A549 (cell line): ENCODE data around the gene POLQ. TPM values are rescaled to one million over a fixed set of nuclear protein-coding genes. Genes with fewer than 3 reads are reported as not detected.

ENCODE experiments used
- ATAC-seq, 2 experiments: fragments of 200-7000 bp in 1 of 2; fragments of >200 bp in 1 of 2; cut with Nextera tagmentation in 1 of 2; cut with Tn5 transposase in 1 of 2; 3 replicates each; pipeline versions ENCODE4 v1.8.0 to v1.9.1; 2018 to 2020; ENCODE audit warnings: mild to moderate bottlenecking in 1 of 2, moderate library complexity in 1 of 2
- CTCF ChIA-PET: fragments of 300-600 bp; sonication (Branson Sonifier 250); formaldehyde crosslinking; extraction: SDS; loops from one replicate; lab custom pipeline; 2021; ENCODE audit warnings: antibody characterized with exemption, inconsistent platforms; lab: Yijun Ruan, JAX
- POLR2A ChIA-PET: fragments of 350-600 bp; formaldehyde crosslinking; extraction: SDS; loops from one replicate; lab custom pipeline; 2021; ENCODE audit warnings: antibody characterized with exemption, inconsistent platforms; lab: Yijun Ruan, JAX
- DNase-seq, 2 experiments: peaks; one replicate each; pipeline versions ENCODE4 v3.0.0 to v3.0.0-alpha.2; 2011 to 2016; ENCODE audit warnings: low read depth in 1 of 2, low spot score in 1 of 2
- FAIRE-seq: peaks from 2 replicates; lab custom pipeline; 2011; peaks lifted over from hg19 to GRCh38; lab: Jason Lieb, UNC
- H3K27ac ChIP-seq, 2 experiments: fragments of >200 bp; sonication (Bioruptor Twin); formaldehyde crosslinking; 3 replicates each; pipeline ENCODE4 v1.5.1; 2016 to 2017
- H3K4me1 ChIP-seq: fragments of >200 bp; sonication (Bioruptor Twin); formaldehyde crosslinking; 3 replicates; pipeline ENCODE4 v1.6.1; 2016
- H3K4me2 ChIP-seq: fragments of >200 bp; sonication (Bioruptor Twin); formaldehyde crosslinking; 3 replicates; pipeline ENCODE4 v1.6.1; 2016
- H3K4me3 ChIP-seq: fragments of >200 bp; sonication (Bioruptor Twin); formaldehyde crosslinking; 3 replicates; pipeline ENCODE4 v1.5.1; 2016
- H3K9me3 ChIP-seq: fragments of >200 bp; sonication (Bioruptor Twin); formaldehyde crosslinking; 3 replicates; pipeline ENCODE4 v1.6.1; 2016
- BCL3 ChIP-seq: fragments of >200 bp; sonication (Bioruptor Twin); formaldehyde crosslinking; IDR thresholded peaks from 3 replicates; pipeline ENCODE4 v1.6.1; 2016
- CEBPB ChIP-seq, 2 experiments: fragments of >200 bp in 1 of 2; sonication (Bioruptor Twin) in 1 of 2; formaldehyde crosslinking in 1 of 2; IDR thresholded peaks; 2 replicates each; pipeline ENCODE4 v1.6.1; 2012 to 2016
- CHD2 ChIP-seq: fragments of 150-350 bp; IDR thresholded peaks from 2 replicates; pipeline ENCODE4 v1.6.1; 2014; ENCODE audit warnings: low read length; ENCODE audit not compliant: partially characterized antibody
- E2F6 ChIP-seq: IDR thresholded peaks from 2 replicates; pipeline ENCODE4 v1.6.1; 2012; ENCODE audit warnings: low read depth, borderline replicate concordance
- HDAC2 ChIP-seq: fragments of 200-600 bp; sonication (generic); IDR thresholded peaks from 2 replicates; pipeline ENCODE4 v1.6.1; 2016
- HMGXB4 ChIP-seq: fragments of 250-450 bp; sonication (Bioruptor Pico); IDR thresholded peaks from 2 replicates; pipeline ENCODE4 v1.5.0; 2021; ENCODE audit warnings: mild to moderate bottlenecking, moderate library complexity, borderline replicate concordance
- HOXB5 ChIP-seq: fragments of 250-450 bp; sonication (Bioruptor Pico); IDR thresholded peaks from 2 replicates; pipeline ENCODE4 v1.5.0; 2020; ENCODE audit warnings: mild to moderate bottlenecking, moderate library complexity
- JUN ChIP-seq, 2 experiments: fragments of >200 bp; sonication (Bioruptor Twin); formaldehyde crosslinking; IDR thresholded peaks; 2 replicates in 1 of 2; 3 replicates in 1 of 2; pipeline ENCODE4 v1.6.1; 2016 to 2017
- KDM5A ChIP-seq: fragments of 200-600 bp; sonication (generic); IDR thresholded peaks from 2 replicates; pipeline ENCODE4 v1.6.1; 2016; ENCODE audit warnings: antibody characterized with exemption, mild to moderate bottlenecking
- MAX ChIP-seq: IDR thresholded peaks from 2 replicates; pipeline ENCODE4 v1.6.1; 2012
- MYC ChIP-seq: IDR thresholded peaks from 2 replicates; pipeline ENCODE4 v1.6.1; 2012; ENCODE audit warnings: mild to moderate bottlenecking, inconsistent platforms, low read length, improper control_type of control experiment, borderline replicate concordance
- NPAS2 ChIP-seq: fragments of 250-450 bp; sonication (Bioruptor Pico); IDR thresholded peaks from 2 replicates; pipeline ENCODE4 v1.8.0; 2022; ENCODE audit warnings: mild to moderate bottlenecking, moderate library complexity, borderline replicate concordance
- NR3C1 ChIP-seq: fragments of >200 bp; sonication (Bioruptor Twin); formaldehyde crosslinking; IDR thresholded peaks from 3 replicates; pipeline ENCODE4 v1.6.1; 2017
- PHF8 ChIP-seq: fragments of 200-600 bp; sonication (generic); IDR thresholded peaks from 2 replicates; pipeline ENCODE4 v1.6.1; 2016; ENCODE audit warnings: low read depth, mild to moderate bottlenecking, antibody characterized with exemption, moderate library complexity, borderline replicate concordance
- POLR2A ChIP-seq: IDR thresholded peaks from 2 replicates; pipeline ENCODE4 v1.6.1; 2012; ENCODE audit warnings: mild to moderate bottlenecking, low read length
- REST ChIP-seq: fragments of 200-600 bp; sonication (generic); IDR thresholded peaks from 2 replicates; pipeline ENCODE4 v1.6.1; 2016; ENCODE audit warnings: antibody characterized with exemption, mild to moderate bottlenecking, moderate library complexity
- RNF2 ChIP-seq: fragments of 200-600 bp; sonication (generic); IDR thresholded peaks from 2 replicates; pipeline ENCODE4 v1.6.1; 2016; ENCODE audit warnings: low read depth, mild to moderate bottlenecking, antibody characterized with exemption, moderate library complexity, borderline replicate concordance
- SREBF2 ChIP-seq: fragments of 450-650 bp; IDR thresholded peaks from 2 replicates; pipeline ENCODE4 v1.6.1; 2014; ENCODE audit warnings: mild to moderate bottlenecking, moderate library complexity
- WGBS: methylation state at CpG from one replicate; pipeline ENCODE4 v1.1.6; 2017; ENCODE audit errors: missing lambda C conversion rate; 5-methylcytosine and 5-hydroxymethylcytosine counted together
- polyA minus RNA-seq: library from RNA; depleted of rRNA, polyadenylated mRNA; stranded (reverse); fragments of >200 nt; gene quantifications from 2 replicates; pipeline ENCODE4 v1.2.3, GENCODE V29; 2011; rRNA and poly(A)+ RNA removed
- polyA plus RNA-seq, 4 experiments: library from polyadenylated mRNA; depleted of rRNA in 3 of 4; stranded (reverse); fragments of >200 nt; fragmentation: RNase III in 1 of 4; extraction: RNeasy Plus Mini Kit Qiagen cat#74134 plus additional on column Dnase treatment in 1 of 4; gene quantifications; 2 replicates in 3 of 4; 3 replicates in 1 of 4; pipeline ENCODE4 v1.2.3, GENCODE V29; 2011 to 2017

The POLQ gene
- 10.9 and 12.4 TPM in 2 replicates for polyA plus RNA-seq (2011; rRNA removed)
- polyA plus RNA-seq (2012; cell fraction: cytosol; rRNA removed), result 3.5 and 3.6 TPM in 2 replicates
- 5.0 and 6.4 TPM in 2 replicates for polyA plus RNA-seq (2012; cell fraction: nucleus; rRNA removed)
- 8.2 to 9.9 TPM (median 9.2 TPM) in 3 replicates for polyA plus RNA-seq (2017; fragmentation: RNase III; extraction: RNeasy Plus Mini Kit Qiagen cat#74134 plus additional on column Dnase treatment)
- 8.3 and 9.2 TPM in 2 replicates for polyA minus RNA-seq

- Histone ChIP-seq H3K9me3 (no peaks in the 10 kb centered on the region), H3K4me1 (peaks cover 11% of the 10 kb centered on the region; the same call in 2 of the 3 replicates), H3K27ac (peak within 1 kb of the TSS; percentile 71 to 90), H3K4me3 (peak within 1 kb of the TSS; percentile 61), H3K4me2 (peak within 1 kb of the TSS; percentile 92)
- WGBS, result 0% methylated on average over 19 of the region's 42 CpGs
- DNase-seq (peak; percentile 92 to 96), FAIRE-seq (peak; percentile 76), ATAC-seq (peak; percentile 97 to 99)
- TF ChIP-seq BCL3 (0 out of 3 replicates have a peak, but pooled peaks have one; percentile 47), E2F6 (peak; percentile 60; the same call in 1 of the 2 replicates), JUN (IDR thresholded peaks at IDR 0.05) (peak; percentile 5 to 86; a peak in 3 of 5 replicates), MAX (peak; percentile 61), MYC (peak; percentile 62; the same call in 1 of the 2 replicates), CEBPB (IDR thresholded peaks at IDR 0.05) (0 out of 4 replicates have a peak, but pooled peaks of 1 of the 2 experiments have one; percentile 3), REST (no peak), RNF2 (no peak), NR3C1 (no peak), PHF8 (peak; percentile 21; the same call in 1 of the 2 replicates), CHD2 (no peak), HMGXB4 (CRISPR knock-in tag) (no peak), NPAS2 (CRISPR knock-in tag) (no peak), SREBF2 (no peak), HDAC2 (0 out of 2 replicates have a peak, but pooled peaks have one; percentile 76), HOXB5 (CRISPR knock-in tag) (peak; percentile 9; the same call in 1 of the 2 replicates), KDM5A (peak; percentile 66; the same call in 1 of the 2 replicates), POLR2A (peak; percentile 48)
- CTCF ChIA-PET, result interaction anchor here (0.7 to 3.6 kb wide), 23 partner anchors 9 to 1894 kb away, joined by 3 to 19 read pairs (median 4); partner anchors contain the start of genes FAM162A and MIX23
- POLR2A ChIA-PET, result interaction anchor here (2.2 kb wide), 1 partner anchor 203 kb away, joined by 7 read pairs; no protein-coding TSS in a partner anchor
These were observed at the start of gene POLQ for GRCh38 chr3:121545574-121546455. Gene POLQ (minus strand): TSS chr3:121545988. CDS start chr3:121545877, 111 bp downstream.
